K562 (cell line): ENCODE results near the gene CTAGE9.
"Not testable (repeated sequence)": the region's sequence is repeated elsewhere in the genome, so short reads cannot be mapped to it uniquely, and the experiment has no call there.

Experiments used
- BACH1 ChIP-seq: fragments of 200-800 bp; sonication (Bioruptor generic); IDR thresholded peaks from 2 replicates; pipeline ENCODE4 v1.6.1; 2016; ENCODE audit warnings: missing genetic modification characterization, missing compliant biosample characterization
- MAFK ChIP-seq: IDR thresholded peaks from 2 replicates; pipeline ENCODE4 v1.6.1; 2011; ENCODE audit warnings: low read length, improper control_type of control experiment
- POLR2A ChIP-seq: fragments of 450-650 bp; conservative IDR thresholded peaks from 2 replicates; pipeline ENCODE4 v1.6.1; 2016
- TBP ChIP-seq: optimal IDR thresholded peaks from 2 replicates; pipeline ENCODE3; 2011; ENCODE audit warnings: low read depth, low read length, improper control_type of control experiment
- TRIM28 ChIP-seq: fragments of 450-650 bp; IDR thresholded peaks from 2 replicates; pipeline ENCODE4 v1.6.1; 2017
- ZNF354B ChIP-seq: fragments of 250-450 bp; sonication (Bioruptor Pico); IDR thresholded peaks from 2 replicates; pipeline ENCODE4 v1.4.0; 2020
- TF ChIP-seq, protein P1 (sequence below): fragments of 250-450 bp; sonication (Bioruptor Pico); IDR thresholded peaks from 2 replicates; pipeline ENCODE4 v1.4.0; 2020; ENCODE audit warnings: mild to moderate bottlenecking
- TF ChIP-seq, protein P2 (sequence below), 3 experiments: IDR thresholded peaks in 2 of 3; conservative IDR thresholded peaks in 1 of 3; 2 replicates each; pipeline ENCODE4 v1.5.1; 2011 to 2012; ENCODE audit warnings: low read length in 3 of 3, mild to moderate bottlenecking in 3 of 3, control low read depth in 2 of 3, improper control_type of control experiment in 1 of 3, inconsistent platforms in 1 of 3, low read depth in 1 of 3, mixed read lengths in 1 of 3, moderate library complexity in 1 of 3; ENCODE audit not compliant: insufficient read depth in 2 of 3

DNA sequence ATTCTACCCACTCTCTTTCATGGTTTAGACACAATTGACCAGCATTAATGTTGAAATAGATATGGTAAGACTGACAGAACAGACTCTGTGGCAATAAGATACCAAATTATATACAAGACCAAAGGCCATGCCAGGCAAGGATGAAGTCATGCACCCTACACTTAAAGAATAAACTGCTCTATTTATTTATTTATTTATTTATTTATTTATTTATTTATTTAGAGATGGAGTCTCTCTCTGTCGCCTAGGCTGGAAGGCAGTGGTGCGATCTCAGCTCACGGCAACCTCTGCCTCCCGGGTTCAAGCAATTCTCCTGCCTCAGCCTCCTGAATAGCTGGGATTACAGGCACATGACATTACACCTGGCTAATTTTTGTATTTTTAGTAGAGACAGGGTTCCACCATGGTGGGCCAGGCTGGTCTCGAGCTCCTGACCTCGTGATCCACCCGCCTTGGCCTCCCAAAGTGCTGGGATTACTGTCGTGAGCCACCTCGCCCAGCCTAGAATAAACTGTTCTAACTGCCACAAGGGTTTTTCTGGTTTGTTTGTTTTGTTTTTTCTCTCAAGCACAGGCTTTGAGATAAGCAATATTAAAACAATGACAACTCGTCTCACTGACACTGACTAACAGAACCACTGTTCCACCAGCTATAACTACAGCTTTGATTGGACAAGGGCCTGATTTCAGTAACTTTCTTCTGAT, 40.3 kb upstream of the CTAGE9 start:
- TF ChIP-seq, protein P1, sequence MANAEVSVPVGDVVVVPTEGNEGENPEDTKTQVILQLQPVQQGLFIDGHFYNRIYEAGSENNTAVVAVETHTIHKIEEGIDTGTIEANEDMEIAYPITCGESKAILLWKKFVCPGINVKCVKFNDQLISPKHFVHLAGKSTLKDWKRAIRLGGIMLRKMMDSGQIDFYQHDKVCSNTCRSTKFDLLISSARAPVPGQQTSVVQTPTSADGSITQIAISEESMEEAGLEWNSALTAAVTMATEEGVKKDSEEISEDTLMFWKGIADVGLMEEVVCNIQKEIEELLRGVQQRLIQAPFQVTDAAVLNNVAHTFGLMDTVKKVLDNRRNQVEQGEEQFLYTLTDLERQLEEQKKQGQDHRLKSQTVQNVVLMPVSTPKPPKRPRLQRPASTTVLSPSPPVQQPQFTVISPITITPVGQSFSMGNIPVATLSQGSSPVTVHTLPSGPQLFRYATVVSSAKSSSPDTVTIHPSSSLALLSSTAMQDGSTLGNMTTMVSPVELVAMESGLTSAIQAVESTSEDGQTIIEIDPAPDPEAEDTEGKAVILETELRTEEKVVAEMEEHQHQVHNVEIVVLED (CRISPR knock-in tag): not testable (repeated sequence)
- not testable (repeated sequence) for TF ChIP-seq BACH1; TRIM28; MAFK; TBP; ZNF354B (CRISPR knock-in tag); POLR2A
- TF ChIP-seq, protein P2, sequence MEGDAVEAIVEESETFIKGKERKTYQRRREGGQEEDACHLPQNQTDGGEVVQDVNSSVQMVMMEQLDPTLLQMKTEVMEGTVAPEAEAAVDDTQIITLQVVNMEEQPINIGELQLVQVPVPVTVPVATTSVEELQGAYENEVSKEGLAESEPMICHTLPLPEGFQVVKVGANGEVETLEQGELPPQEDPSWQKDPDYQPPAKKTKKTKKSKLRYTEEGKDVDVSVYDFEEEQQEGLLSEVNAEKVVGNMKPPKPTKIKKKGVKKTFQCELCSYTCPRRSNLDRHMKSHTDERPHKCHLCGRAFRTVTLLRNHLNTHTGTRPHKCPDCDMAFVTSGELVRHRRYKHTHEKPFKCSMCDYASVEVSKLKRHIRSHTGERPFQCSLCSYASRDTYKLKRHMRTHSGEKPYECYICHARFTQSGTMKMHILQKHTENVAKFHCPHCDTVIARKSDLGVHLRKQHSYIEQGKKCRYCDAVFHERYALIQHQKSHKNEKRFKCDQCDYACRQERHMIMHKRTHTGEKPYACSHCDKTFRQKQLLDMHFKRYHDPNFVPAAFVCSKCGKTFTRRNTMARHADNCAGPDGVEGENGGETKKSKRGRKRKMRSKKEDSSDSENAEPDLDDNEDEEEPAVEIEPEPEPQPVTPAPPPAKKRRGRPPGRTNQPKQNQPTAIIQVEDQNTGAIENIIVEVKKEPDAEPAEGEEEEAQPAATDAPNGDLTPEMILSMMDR (IDR thresholded peaks at IDR 0.05 in 2 of 3, conservative IDR thresholded peaks at IDR 0.05 in 1 of 3; ENCODE audit: insufficient read depth in 2 of 3, low read depth in 1 of 3, low read length in 3 of 3): not testable (repeated sequence)
